Endothelial cell of umbilical vein (primary cell): ENCODE results near the gene TROAP. TPM values are rescaled to one million over a fixed set of nuclear protein-coding genes. Genes with fewer than 3 reads are reported as not detected.

Source experiments
- BruUV-seq: library from RNA; stranded (reverse); fragments of 400-500 nt; replicated peaks from 2 replicates; lab custom pipeline; 2021; lab: Mats Ljungman, UMichigan
- CTCF ChIA-PET: fragments of 300-600, 350-600 bp; sonication (Branson Sonifier 250); formaldehyde crosslinking; loops from one replicate; lab custom pipeline; 2021; ENCODE audit warnings: antibody characterized with exemption, inconsistent platforms; lab: Charles Lee
- POLR2A ChIA-PET: fragments of 300-600, 350-600 bp; sonication (Branson Sonifier 250); formaldehyde crosslinking; loops from one replicate; lab custom pipeline; 2021; ENCODE audit warnings: antibody characterized with exemption, inconsistent platforms; lab: Charles Lee
- DNase-seq: peaks from one replicate; pipeline ENCODE4 v3.0.0-alpha.2; 2011; ENCODE audit warnings: low read depth, low spot score
- FAIRE-seq: peaks from 2 replicates; lab custom pipeline; 2011; peaks lifted over from hg19 to GRCh38; lab: Jason Lieb, UNC
- H2AFZ ChIP-seq: 2 replicates; pipeline ENCODE4 v1.6.0; 2012; ENCODE audit warnings: low read depth, low read length, control low read depth, inconsistent platforms
- H3K27ac ChIP-seq: 2 replicates; pipeline ENCODE4 v1.5.1; 2011; ENCODE audit warnings: low read depth, mild to moderate bottlenecking, control low read depth, low read length, moderate library complexity; ENCODE audit not compliant: insufficient read depth
- H3K27me3 ChIP-seq, 2 experiments: 2 replicates each; pipeline versions ENCODE4 v1.6.0 to v1.6.1; 2011; ENCODE audit warnings: low read length in 2 of 2, mixed read lengths in 1 of 2; ENCODE audit not compliant: control insufficient read depth in 2 of 2, insufficient read depth in 2 of 2
- H3K36me3 ChIP-seq, 2 experiments: 2 replicates in 1 of 2; 3 replicates in 1 of 2; pipeline ENCODE4 v1.5.1; 2011; ENCODE audit warnings: low read length in 2 of 2, mild to moderate bottlenecking in 1 of 2, moderate library complexity in 1 of 2; ENCODE audit not compliant: control insufficient read depth in 2 of 2, insufficient read depth in 2 of 2; ENCODE audit errors: extremely low read depth in 1 of 2
- H3K4me1 ChIP-seq: 3 replicates; pipeline ENCODE4 v1.5.1; 2011; ENCODE audit warnings: mild to moderate bottlenecking, low read length; ENCODE audit not compliant: control insufficient read depth, insufficient read depth; ENCODE audit errors: extremely low read depth
- H3K4me2 ChIP-seq: 2 replicates; pipeline ENCODE4 v1.6.1; 2011; ENCODE audit warnings: low read length, control low read depth, mixed read lengths; ENCODE audit not compliant: insufficient read depth
- H3K4me3 ChIP-seq, 3 experiments: fragments of 200-600 bp in 1 of 3; sonication (generic), shearing (Covaris generic) in 1 of 3; replicated peaks in 1 of 3; 2 replicates each; pipeline ENCODE4 v1.5.1; 2011 to 2016; ENCODE audit warnings: control low read depth in 3 of 3, low read length in 3 of 3, mild to moderate bottlenecking in 2 of 3, inconsistent platforms in 1 of 3, low read depth in 1 of 3, moderate library complexity in 1 of 3; ENCODE audit not compliant: insufficient read depth in 1 of 3
- H3K79me2 ChIP-seq: 2 replicates; pipeline ENCODE4 v1.6.0; 2012; ENCODE audit warnings: low read length, inconsistent platforms; ENCODE audit not compliant: control insufficient read depth, insufficient read depth
- H3K9ac ChIP-seq: replicated peaks from 2 replicates; pipeline ENCODE3; 2011; ENCODE audit warnings: low read length, control low read depth; ENCODE audit not compliant: insufficient read depth; ENCODE audit errors: extremely low read depth
- H3K9me1 ChIP-seq: replicated peaks from 3 replicates; pipeline ENCODE4 v1.6.0; 2011; ENCODE audit warnings: mild to moderate bottlenecking, low read length; ENCODE audit not compliant: control insufficient read depth, insufficient read depth; ENCODE audit errors: extremely low read depth
- H3K9me3 ChIP-seq: replicated peaks from 2 replicates; pipeline ENCODE4 v1.5.1; 2012; ENCODE audit warnings: low read length, inconsistent platforms; ENCODE audit not compliant: control insufficient read depth, insufficient read depth
- H4K20me1 ChIP-seq: replicated peaks from 2 replicates; pipeline ENCODE3; 2011; ENCODE audit warnings: mild to moderate bottlenecking, low read length; ENCODE audit not compliant: control insufficient read depth, insufficient read depth; ENCODE audit errors: extremely low read depth
- FOS ChIP-seq: IDR thresholded peaks from 2 replicates; pipeline ENCODE4 v1.6.1; 2011; ENCODE audit warnings: mild to moderate bottlenecking, low read length, moderate library complexity, borderline replicate concordance; ENCODE audit not compliant: insufficient read depth
- dilution Hi-C: fragments of 300-500 bp; cut with MboI; formaldehyde crosslinking; loops from one replicate; pipeline ENCODE4 v1.15.0; 2019; ENCODE audit warnings: low sequenced_read_pairs; ENCODE audit not compliant: extremely low pct_ligation_motif_present
- intact Hi-C: fragments of 100-400 bp; cut with micrococcal nuclease; formaldehyde crosslinking; loops from one replicate; pipeline ENCODE4 v1.10.0; 2022
- polyA plus RNA-seq, 4 experiments: library from polyadenylated mRNA; depleted of rRNA in 3 of 4; stranded (reverse) in 3 of 4; unstranded in 1 of 4; fragments of >200 nt; gene quantifications; 2 replicates each; pipeline versions ENCODE4 v1.2.1 to v1.2.3, GENCODE V29; 2011 to 2012; ENCODE audit warnings: missing spikeins in 1 of 4
- total RNA-seq: library from RNA; stranded (reverse); gene quantifications from 2 replicates; pipeline ENCODE4 v1.2.3, GENCODE V29; 2021
- TF ChIP-seq, protein P1 (sequence below): IDR thresholded peaks from 2 replicates; pipeline ENCODE4 v1.6.1; 2011; ENCODE audit not compliant: insufficient read depth, insufficient read length
- TF ChIP-seq, protein P2 (sequence below), 2 donors: IDR thresholded peaks; 1 replicate in 1 of 2; 2 replicates in 1 of 2; pipeline ENCODE4 v1.5.1; 2011; ENCODE audit warnings: low read length in 2 of 2, mild to moderate bottlenecking in 2 of 2, moderate library complexity in 2 of 2, control low read depth in 1 of 2, inconsistent platforms in 1 of 2, low read depth in 1 of 2; ENCODE audit not compliant: insufficient read depth in 1 of 2; ENCODE audit errors: extremely low read depth in 1 of 2

The TROAP gene
- total and polyA plus RNA-seq, 2 donors (not counting 3 experiments of a cell fraction or from before 2014, with no cell fraction given): 31.7 to 68.6 TPM

DNA sequence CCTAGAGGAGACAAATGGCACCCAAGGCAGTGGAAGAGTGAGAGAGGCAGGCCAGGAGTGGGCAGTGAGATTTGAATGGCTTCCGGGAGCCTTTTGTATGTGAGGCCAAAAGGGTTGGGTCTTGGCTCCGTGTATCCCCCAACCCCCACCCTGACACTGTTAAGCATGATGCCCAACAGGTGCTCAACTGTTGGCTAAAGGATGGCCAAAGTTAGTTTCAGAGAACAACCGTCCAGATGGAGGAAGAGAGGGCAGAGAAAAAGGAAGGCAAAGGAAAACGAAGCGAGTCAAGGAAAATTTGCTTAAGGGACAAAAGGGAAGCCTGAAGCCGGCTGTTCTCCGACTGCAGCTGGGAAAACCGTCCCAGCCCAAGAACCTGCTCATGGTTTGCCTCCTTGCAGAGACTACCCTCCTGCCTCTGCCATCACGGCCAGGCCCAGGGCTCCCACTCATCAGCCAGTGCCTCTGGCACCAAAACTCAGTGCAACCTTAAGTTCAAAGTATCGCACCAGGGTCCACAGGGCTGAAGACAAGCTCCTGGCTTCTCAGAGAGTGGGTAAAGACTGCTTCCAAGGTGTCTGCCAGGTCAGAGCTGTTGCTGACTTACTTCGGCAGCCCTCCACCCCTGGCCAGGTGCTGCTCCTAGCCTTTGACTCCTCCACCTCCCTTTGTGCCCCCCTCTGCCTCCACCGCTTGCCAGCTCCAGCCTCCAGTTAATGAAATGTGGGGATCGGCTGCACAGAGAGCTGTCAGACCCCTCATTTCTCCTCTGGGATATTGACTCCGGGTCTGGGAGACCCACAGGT is 18.1 kb downstream of the TROAP start:
- no peak overlapping the region for H3K9ac ChIP-seq
- intact Hi-C loops (loop anchor here (10.0 kb wide), 1 partner anchor 404 kb away; the partner anchor contains the start of gene TMBIM6), dilution Hi-C loops (no loop called here)
- POLR2A ChIA-PET: interaction anchor here (0.6 to 1.9 kb wide), 2 partner anchors 18 to 204 kb away, joined by 7 to 9 read pairs; partner anchors contain the start of gene TROAP
- DNase-seq: no peak
- no peak for FAIRE-seq
- no peaks in the 10 kb centered on the region for H3K9me3 ChIP-seq
- H4K20me1 ChIP-seq: no peaks in the 10 kb centered on the region
- H3K79me2 ChIP-seq: no peaks in the 10 kb centered on the region
- BruUV-seq: no TSS peak
- no peak overlapping the region for H2AFZ ChIP-seq
- CTCF ChIA-PET: interaction anchor here (0.6 to 3.8 kb wide), 19 partner anchors 9 to 240 kb away, joined by 3 to 105 read pairs (median 7); partner anchors contain the start of genes PRPH and TROAP
- H3K4me1 ChIP-seq: peaks cover 20% of the 10 kb centered on the region
- H3K9me1 ChIP-seq: no peaks in the 10 kb centered on the region
- H3K36me3 ChIP-seq: no peaks in the 10 kb centered on the region
- no peak overlapping the region for H3K27ac ChIP-seq
- TF ChIP-seq, protein P1, sequence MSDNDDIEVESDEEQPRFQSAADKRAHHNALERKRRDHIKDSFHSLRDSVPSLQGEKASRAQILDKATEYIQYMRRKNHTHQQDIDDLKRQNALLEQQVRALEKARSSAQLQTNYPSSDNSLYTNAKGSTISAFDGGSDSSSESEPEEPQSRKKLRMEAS: no peak
- no peak for TF ChIP-seq FOS
- TF ChIP-seq, protein P2, sequence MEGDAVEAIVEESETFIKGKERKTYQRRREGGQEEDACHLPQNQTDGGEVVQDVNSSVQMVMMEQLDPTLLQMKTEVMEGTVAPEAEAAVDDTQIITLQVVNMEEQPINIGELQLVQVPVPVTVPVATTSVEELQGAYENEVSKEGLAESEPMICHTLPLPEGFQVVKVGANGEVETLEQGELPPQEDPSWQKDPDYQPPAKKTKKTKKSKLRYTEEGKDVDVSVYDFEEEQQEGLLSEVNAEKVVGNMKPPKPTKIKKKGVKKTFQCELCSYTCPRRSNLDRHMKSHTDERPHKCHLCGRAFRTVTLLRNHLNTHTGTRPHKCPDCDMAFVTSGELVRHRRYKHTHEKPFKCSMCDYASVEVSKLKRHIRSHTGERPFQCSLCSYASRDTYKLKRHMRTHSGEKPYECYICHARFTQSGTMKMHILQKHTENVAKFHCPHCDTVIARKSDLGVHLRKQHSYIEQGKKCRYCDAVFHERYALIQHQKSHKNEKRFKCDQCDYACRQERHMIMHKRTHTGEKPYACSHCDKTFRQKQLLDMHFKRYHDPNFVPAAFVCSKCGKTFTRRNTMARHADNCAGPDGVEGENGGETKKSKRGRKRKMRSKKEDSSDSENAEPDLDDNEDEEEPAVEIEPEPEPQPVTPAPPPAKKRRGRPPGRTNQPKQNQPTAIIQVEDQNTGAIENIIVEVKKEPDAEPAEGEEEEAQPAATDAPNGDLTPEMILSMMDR (IDR thresholded peaks at IDR 0.05; ENCODE audit: extremely low read depth in 1 of 2, insufficient read depth in 1 of 2, low read depth in 1 of 2, low read length in 2 of 2): no peak
- H3K27me3 ChIP-seq: peaks cover 50 to 69% of the 10 kb centered on the region in 2 experiments
- no peak overlapping the region for H3K4me3 ChIP-seq
- no peak overlapping the region for H3K4me2 ChIP-seq
